ENCODE measurements around the gene ITGBL1. TPM values are rescaled to one million over a fixed set of nuclear protein-coding genes. Genes with fewer than 3 reads are reported as not detected.
A peak's percentile ranks its signal among the peaks of the same experiment; 100 is the strongest.

Gene ITGBL1
- total and polyA plus RNA-seq, 2 of the 4 experiments (the other 2 are of a cell fraction): 22.2 to 24.2 TPM

DNA sequence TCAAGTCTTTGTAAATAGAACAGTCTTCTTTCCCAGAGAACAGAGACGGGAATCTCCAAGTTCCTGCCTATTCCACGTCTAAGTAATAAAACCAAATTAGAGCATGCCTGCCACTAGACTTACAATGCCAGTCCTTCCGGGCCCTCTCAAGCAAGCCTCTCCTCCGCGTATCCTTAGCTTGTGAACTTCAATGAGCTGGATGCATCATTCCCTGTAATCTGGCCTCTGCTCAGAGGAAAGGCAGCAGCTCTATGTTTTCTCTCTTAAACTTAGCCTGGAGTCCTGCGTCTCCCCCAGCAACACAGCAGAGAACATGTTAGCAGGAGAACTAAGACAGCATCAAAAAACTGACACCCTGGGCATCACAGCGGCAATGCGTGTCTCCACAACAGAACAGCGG, 44.3 kb upstream of the ITGBL1 start:
- DNase-seq: no peak
- no peak overlapping the region for H4K91ac ChIP-seq (ENCODE audit: insufficient read depth, low read depth, low read length)
- no peak overlapping the region for H4K8ac ChIP-seq (ENCODE audit: low read depth in 2 of 2, low read length in 2 of 2)
- no peak for TF ChIP-seq RFX5 (IDR thresholded peaks at IDR 0.05; ENCODE audit: low read depth, low read length)
- no peak for TF ChIP-seq SMC3 (IDR thresholded peaks at IDR 0.05; ENCODE audit: low read depth, low read length)
- TF ChIP-seq RCOR1 (IDR thresholded peaks at IDR 0.05; ENCODE audit: insufficient replicate concordance, low read length): no peak
- TF ChIP-seq BHLHE40 (IDR thresholded peaks at IDR 0.05; ENCODE audit: low read depth, low read length): no peak
- no peak for TF ChIP-seq MAFK (IDR thresholded peaks at IDR 0.05; ENCODE audit: low read depth, low read length)
- TF ChIP-seq, protein P1, sequence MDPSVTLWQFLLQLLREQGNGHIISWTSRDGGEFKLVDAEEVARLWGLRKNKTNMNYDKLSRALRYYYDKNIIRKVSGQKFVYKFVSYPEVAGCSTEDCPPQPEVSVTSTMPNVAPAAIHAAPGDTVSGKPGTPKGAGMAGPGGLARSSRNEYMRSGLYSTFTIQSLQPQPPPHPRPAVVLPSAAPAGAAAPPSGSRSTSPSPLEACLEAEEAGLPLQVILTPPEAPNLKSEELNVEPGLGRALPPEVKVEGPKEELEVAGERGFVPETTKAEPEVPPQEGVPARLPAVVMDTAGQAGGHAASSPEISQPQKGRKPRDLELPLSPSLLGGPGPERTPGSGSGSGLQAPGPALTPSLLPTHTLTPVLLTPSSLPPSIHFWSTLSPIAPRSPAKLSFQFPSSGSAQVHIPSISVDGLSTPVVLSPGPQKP (IDR thresholded peaks at IDR 0.05; ENCODE audit: borderline replicate concordance, low read depth, low read length): no peak
- no peak for TF ChIP-seq MAZ (IDR thresholded peaks at IDR 0.05; ENCODE audit: borderline replicate concordance, low read depth, low read length)
- no peak for TF ChIP-seq MXI1 (IDR thresholded peaks at IDR 0.05; ENCODE audit: borderline replicate concordance, low read depth, low read length)
- TF ChIP-seq CEBPB (IDR thresholded peaks at IDR 0.05; ENCODE audit: low read depth, low read length): no peak
- TF ChIP-seq, protein P2, sequence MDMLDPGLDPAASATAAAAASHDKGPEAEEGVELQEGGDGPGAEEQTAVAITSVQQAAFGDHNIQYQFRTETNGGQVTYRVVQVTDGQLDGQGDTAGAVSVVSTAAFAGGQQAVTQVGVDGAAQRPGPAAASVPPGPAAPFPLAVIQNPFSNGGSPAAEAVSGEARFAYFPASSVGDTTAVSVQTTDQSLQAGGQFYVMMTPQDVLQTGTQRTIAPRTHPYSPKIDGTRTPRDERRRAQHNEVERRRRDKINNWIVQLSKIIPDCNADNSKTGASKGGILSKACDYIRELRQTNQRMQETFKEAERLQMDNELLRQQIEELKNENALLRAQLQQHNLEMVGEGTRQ (IDR thresholded peaks at IDR 0.05; ENCODE audit: low read depth, low read length): no peak
- no peak for TF ChIP-seq CHD1 (IDR thresholded peaks at IDR 0.05; ENCODE audit: low read depth, low read length)
- no peak for TF ChIP-seq POLR2A (IDR thresholded peaks at IDR 0.05; ENCODE audit: low read depth, low read length)
- TF ChIP-seq NFE2L2 (IDR thresholded peaks at IDR 0.05; ENCODE audit: low read depth, low read length): no peak
- TF ChIP-seq, protein P3, sequence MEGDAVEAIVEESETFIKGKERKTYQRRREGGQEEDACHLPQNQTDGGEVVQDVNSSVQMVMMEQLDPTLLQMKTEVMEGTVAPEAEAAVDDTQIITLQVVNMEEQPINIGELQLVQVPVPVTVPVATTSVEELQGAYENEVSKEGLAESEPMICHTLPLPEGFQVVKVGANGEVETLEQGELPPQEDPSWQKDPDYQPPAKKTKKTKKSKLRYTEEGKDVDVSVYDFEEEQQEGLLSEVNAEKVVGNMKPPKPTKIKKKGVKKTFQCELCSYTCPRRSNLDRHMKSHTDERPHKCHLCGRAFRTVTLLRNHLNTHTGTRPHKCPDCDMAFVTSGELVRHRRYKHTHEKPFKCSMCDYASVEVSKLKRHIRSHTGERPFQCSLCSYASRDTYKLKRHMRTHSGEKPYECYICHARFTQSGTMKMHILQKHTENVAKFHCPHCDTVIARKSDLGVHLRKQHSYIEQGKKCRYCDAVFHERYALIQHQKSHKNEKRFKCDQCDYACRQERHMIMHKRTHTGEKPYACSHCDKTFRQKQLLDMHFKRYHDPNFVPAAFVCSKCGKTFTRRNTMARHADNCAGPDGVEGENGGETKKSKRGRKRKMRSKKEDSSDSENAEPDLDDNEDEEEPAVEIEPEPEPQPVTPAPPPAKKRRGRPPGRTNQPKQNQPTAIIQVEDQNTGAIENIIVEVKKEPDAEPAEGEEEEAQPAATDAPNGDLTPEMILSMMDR (conservative IDR thresholded peaks at IDR 0.05; ENCODE audit: low read depth, low read length): no peak
- no peak for TF ChIP-seq FOS (IDR thresholded peaks at IDR 0.05; ENCODE audit: low read depth, low read length)
- no peak for TF ChIP-seq RAD21 (IDR thresholded peaks at IDR 0.05; ENCODE audit: low read length)
- WGBS, 2 experiments (ENCODE audit: extremely low coverage in 2 of 2, insufficient read length in 1 of 2): 88% methylated on average over 2 of the region's 9 CpGs; no CpG with 5 or more reads in 1 of the 2 experiments
- H3K56ac ChIP-seq (ENCODE audit: extremely low read depth, insufficient read depth, low read length): no peak overlapping the region
- no peak overlapping the region for H3K27ac ChIP-seq (ENCODE audit: insufficient read depth, low read length)
- no peaks in the 10 kb centered on the region for H4K20me1 ChIP-seq (ENCODE audit: insufficient read depth, low read length)
- no peaks in the 10 kb centered on the region for H3K36me3 ChIP-seq (ENCODE audit: control insufficient read depth, insufficient read depth, low read length)
- no peaks in the 10 kb centered on the region for H3K4me1 ChIP-seq (ENCODE audit: control insufficient read depth, insufficient read depth, low read length)
- ChIA-PET POLR2A (ENCODE audit: unreplicated experiment) (no interaction called here), CTCF (no interaction called here)
- H2AFZ ChIP-seq (replicated peaks; ENCODE audit: low read length, poor library complexity): no peak overlapping the region
- H2AK9ac ChIP-seq (replicated peaks; ENCODE audit: low read depth, low read length, poor library complexity): no peak overlapping the region
- H3K4me3 ChIP-seq (ENCODE audit: insufficient read depth, low read depth, low read length): no peak overlapping the region
- H3K9ac ChIP-seq (ENCODE audit: low read depth, low read length): no peak overlapping the region
- H2BK120ac ChIP-seq (ENCODE audit: low read depth, low read length): no peak overlapping the region
- peak overlapping the region; percentile 13; the same call in 1 of the 2 replicates for H4K5ac ChIP-seq (ENCODE audit: low read depth, low read length)
- BruUV-seq (replicated peaks): no TSS peak
- H3K14ac ChIP-seq (replicated peaks; ENCODE audit: low read depth, low read length): no peak overlapping the region
- dilution Hi-C loops (cut with HindIII; ENCODE audit: low sequenced_read_pairs, unreplicated experiment): no loop called here
- no peak overlapping the region for H2AK5ac ChIP-seq (ENCODE audit: low read depth, low read length)
- no peak overlapping the region for H3K18ac ChIP-seq (ENCODE audit: low read depth, low read length)
- no peaks in the 10 kb centered on the region for H3K9me3 ChIP-seq (ENCODE audit: control insufficient read depth, insufficient read depth, low read length)
- intact Hi-C loops (cut with micrococcal nuclease): no loop called here
- H3K4ac ChIP-seq (ENCODE audit: low read depth, low read length): no peak overlapping the region
- ATAC-seq (ENCODE audit: low read depth): no peak
- H2BK20ac ChIP-seq (ENCODE audit: low read depth, low read length): no peak overlapping the region
- no peak overlapping the region for H3K23ac ChIP-seq (ENCODE audit: low read depth, low read length)
- H2BK15ac ChIP-seq (ENCODE audit: low read depth, low read length): no peak overlapping the region
- in situ Hi-C loops (cut with MboI; ENCODE audit: low sequenced_read_pairs): no loop called here
- H3K79me1 ChIP-seq (ENCODE audit: low read depth in 1 of 2, low read length in 2 of 2): no peaks in the 10 kb centered on the region
- H3K4me2 ChIP-seq (ENCODE audit: low read depth, low read length): no peak overlapping the region
- no peak overlapping the region for H2BK5ac ChIP-seq (ENCODE audit: low read depth, low read length, poor library complexity, severe bottlenecking)
- no peaks in the 10 kb centered on the region for H3K27me3 ChIP-seq (ENCODE audit: control insufficient read depth, insufficient read depth, low read length)
- H3K9me1 ChIP-seq (ENCODE audit: insufficient read depth, low read length): no peaks in the 10 kb centered on the region

Measured in IMR-90 (cell line).